Osteocyte (in vitro differentiated cells): ENCODE measurements around the gene PLXNA4. TPM values are rescaled to one million over a fixed set of nuclear protein-coding genes. Genes with fewer than 3 reads are reported as not detected.

Experiments used
- DNase-seq: peaks from one replicate; pipeline ENCODE4 v3.0.0; 2021; ENCODE audit warnings: mixed read lengths; ENCODE audit not compliant: unreplicated experiment; ENCODE audit errors: extremely low spot score
- H3K27ac Mint-ChIP-seq: one replicate; pipeline ENCODE4 v1.8.0; 2021; ENCODE audit warnings: mild to moderate bottlenecking, mixed read lengths; ENCODE audit not compliant: unreplicated experiment
- H3K27me3 Mint-ChIP-seq: one replicate; pipeline ENCODE4 v1.8.0; 2021; ENCODE audit warnings: mixed read lengths; ENCODE audit not compliant: unreplicated experiment
- H3K36me3 Mint-ChIP-seq: one replicate; pipeline ENCODE4 v1.8.0; 2021; ENCODE audit warnings: mixed read lengths; ENCODE audit not compliant: unreplicated experiment
- H3K4me1 Mint-ChIP-seq: one replicate; pipeline ENCODE4 v1.8.0; 2021; ENCODE audit warnings: mixed read lengths; ENCODE audit not compliant: unreplicated experiment
- H3K4me3 Mint-ChIP-seq: one replicate; pipeline ENCODE4 v1.8.0; 2021; ENCODE audit warnings: mild to moderate bottlenecking, moderate library complexity, mixed read lengths; ENCODE audit not compliant: unreplicated experiment
- H3K9me3 Mint-ChIP-seq: one replicate; pipeline ENCODE4 v1.8.0; 2021; ENCODE audit warnings: mixed read lengths; ENCODE audit not compliant: unreplicated experiment
- CTCF ChIP-seq: fragments of 200-600 bp; sonication (generic); IDR thresholded peaks from 2 replicates; pipeline ENCODE4 v1.5.0; 2021; ENCODE audit warnings: antibody characterized with exemption, mild to moderate bottlenecking, moderate library complexity
- total RNA-seq: library from RNA; stranded (reverse); gene quantifications from 2 replicates; pipeline ENCODE4 v1.2.1, GENCODE V29; 2021

PLXNA4 gene
- total RNA-seq, 1 donor from 2014 or later = 59.0 TPM

GRCh38 chr7:132256721-132257212 lies 319.5 kb downstream of the PLXNA4 start:
- H3K9me3 Mint-ChIP-seq = no peaks in the 10 kb centered on the region
- peaks cover 3% of the 10 kb centered on the region for H3K27me3 Mint-ChIP-seq
- H3K4me3 Mint-ChIP-seq = no peak overlapping the region
- H3K4me1 Mint-ChIP-seq = peaks cover 54% of the 10 kb centered on the region
- no peak for DNase-seq
- no peak overlapping the region for H3K27ac Mint-ChIP-seq
- no peak for TF ChIP-seq CTCF
- H3K36me3 Mint-ChIP-seq = no peaks in the 10 kb centered on the region

- H3K9me3 Mint-ChIP-seq = no peaks in the 10 kb centered on the region
- H3K4me3 Mint-ChIP-seq = no peak overlapping the region
- H3K27me3 Mint-ChIP-seq = no peaks in the 10 kb centered on the region
- peaks cover 62% of the 10 kb centered on the region for H3K4me1 Mint-ChIP-seq
- peak; percentile 90 for DNase-seq
- no peaks in the 10 kb centered on the region for H3K36me3 Mint-ChIP-seq
- H3K27ac Mint-ChIP-seq = peak overlapping the region; percentile 73
- TF ChIP-seq CTCF = no peak
Measured at GRCh38 chr7:132255898-132256297, 320.4 kb downstream of the PLXNA4 start.

- Mint-ChIP-seq H3K27ac (peak overlapping the region; percentile 64), H3K9me3 (no peaks in the 10 kb centered on the region), H3K36me3 (no peaks in the 10 kb centered on the region), H3K4me1 (peaks cover 69% of the 10 kb centered on the region), H3K27me3 (no peaks in the 10 kb centered on the region), H3K4me3 (no peak overlapping the region)
- no peak for DNase-seq
- no peak for TF ChIP-seq CTCF
Measured at GRCh38 chr7:132255115-132255797, 321.0 kb downstream of the PLXNA4 start.

- H3K4me1 Mint-ChIP-seq = peaks cover 77% of the 10 kb centered on the region
- H3K27me3 Mint-ChIP-seq = no peaks in the 10 kb centered on the region
- DNase-seq = no peak
- no peak overlapping the region for H3K4me3 Mint-ChIP-seq
- H3K9me3 Mint-ChIP-seq = no peaks in the 10 kb centered on the region
- no peak for TF ChIP-seq CTCF
- peaks cover 2% of the 10 kb centered on the region for H3K36me3 Mint-ChIP-seq
- H3K27ac Mint-ChIP-seq = no peak overlapping the region
Measured at GRCh38 chr7:132254455-132254854, 321.8 kb downstream of the PLXNA4 start.

DNA sequence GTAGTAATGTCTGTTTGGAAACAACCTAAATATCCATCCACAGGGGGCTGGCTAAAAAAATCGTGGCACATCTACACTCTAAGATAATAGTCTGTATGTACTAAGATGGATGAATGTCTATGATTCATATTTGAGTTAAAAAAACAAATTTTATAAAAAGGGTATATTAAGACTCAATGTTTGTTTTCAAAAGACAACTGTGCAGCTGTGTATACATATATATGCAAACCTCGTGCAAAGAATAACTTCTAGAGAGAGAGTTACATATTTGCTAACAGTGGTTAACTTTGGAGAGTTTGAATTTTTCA lies 323.5 kb downstream of the PLXNA4 start:
- peaks cover 82% of the 10 kb centered on the region for H3K4me1 Mint-ChIP-seq
- peaks cover 5% of the 10 kb centered on the region for H3K36me3 Mint-ChIP-seq
- DNase-seq = no peak
- no peak for TF ChIP-seq CTCF
- no peaks in the 10 kb centered on the region for H3K9me3 Mint-ChIP-seq
- H3K4me3 Mint-ChIP-seq = no peak overlapping the region
- H3K27ac Mint-ChIP-seq = peak overlapping the region; percentile 85
- H3K27me3 Mint-ChIP-seq = peaks cover 3% of the 10 kb centered on the region
